GM18517 (cell line): Measurements from ENCODE around the gene EDC4.

Experiments used
- ATAC-seq: cut with Tn5 transposase; IDR thresholded peaks from one replicate; pipeline ENCODE4 v1.9.1; 2021; ENCODE audit warnings: mild to moderate bottlenecking, moderate library complexity; ENCODE audit not compliant: unreplicated experiment

EDC4 gene

GRCh38 chr16:67878846-67879245 lies 6.0 kb downstream of the EDC4 start:
- no peak for ATAC-seq

- ATAC-seq = no peak
Observed at GRCh38 chr16:67879462-67879861, 6.6 kb downstream of the EDC4 start.

GRCh38 chr16:67879936-67880335 lies 7.1 kb downstream of the EDC4 start:
- ATAC-seq = no peak

DNA sequence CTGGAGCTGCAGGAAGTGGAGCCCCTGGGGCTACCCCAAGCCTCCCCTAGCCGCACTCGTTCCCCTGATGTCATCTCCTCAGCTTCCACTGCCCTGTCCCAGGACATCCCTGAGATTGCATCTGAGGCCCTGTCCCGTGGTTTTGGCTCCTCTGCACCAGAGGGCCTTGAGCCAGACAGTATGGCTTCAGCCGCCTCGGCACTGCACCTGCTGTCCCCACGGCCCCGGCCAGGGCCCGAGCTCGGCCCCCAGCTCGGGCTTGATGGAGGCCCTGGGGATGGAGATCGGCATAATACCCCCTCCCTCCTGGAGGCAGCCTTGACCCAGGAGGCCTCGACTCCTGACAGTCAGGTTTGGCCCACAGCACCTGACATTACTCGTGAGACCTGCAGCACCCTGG lies 7.7 kb downstream of the EDC4 start:
- no peak for ATAC-seq

- no peak for ATAC-seq
Observed at GRCh38 chr16:67881621-67882161, 8.8 kb downstream of the EDC4 start.

DNA sequence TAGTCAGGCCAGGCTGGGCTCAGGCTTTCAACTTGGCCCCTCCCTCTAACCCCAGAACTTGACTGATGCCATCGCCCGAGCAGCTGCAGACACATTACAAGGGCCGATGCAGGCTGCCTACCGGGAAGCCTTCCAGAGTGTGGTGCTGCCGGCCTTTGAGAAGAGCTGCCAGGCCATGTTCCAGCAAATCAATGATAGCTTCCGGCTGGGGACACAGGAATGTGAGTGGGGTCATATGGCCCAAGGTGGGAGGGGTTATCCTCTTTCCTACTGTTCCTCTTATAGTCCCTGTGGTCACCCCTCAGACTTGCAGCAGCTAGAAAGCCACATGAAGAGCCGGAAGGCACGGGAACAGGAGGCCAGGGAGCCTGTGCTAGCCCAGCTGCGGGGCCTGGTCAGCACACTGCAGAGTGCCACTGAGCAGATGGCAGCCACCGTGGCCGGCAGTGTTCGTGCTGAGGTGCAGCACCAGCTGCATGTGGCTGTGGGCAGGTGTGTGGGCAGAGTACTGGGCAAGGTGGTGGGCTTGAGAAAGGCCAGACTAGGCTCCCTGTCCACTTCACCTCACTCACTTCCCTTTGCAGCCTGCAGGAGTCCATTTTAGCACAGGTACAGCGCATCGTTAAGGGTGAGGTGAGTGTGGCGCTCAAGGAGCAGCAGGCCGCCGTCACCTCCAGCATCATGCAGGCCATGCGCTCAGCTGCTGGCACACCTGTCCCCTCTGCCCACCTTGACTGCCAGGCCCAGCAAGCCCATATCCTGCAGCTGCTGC lies 9.7 kb downstream of the EDC4 start:
- ATAC-seq = no peak

- no peak for ATAC-seq
Observed at GRCh38 chr16:67883146-67883871, 10.5 kb downstream of the EDC4 start.

DNA sequence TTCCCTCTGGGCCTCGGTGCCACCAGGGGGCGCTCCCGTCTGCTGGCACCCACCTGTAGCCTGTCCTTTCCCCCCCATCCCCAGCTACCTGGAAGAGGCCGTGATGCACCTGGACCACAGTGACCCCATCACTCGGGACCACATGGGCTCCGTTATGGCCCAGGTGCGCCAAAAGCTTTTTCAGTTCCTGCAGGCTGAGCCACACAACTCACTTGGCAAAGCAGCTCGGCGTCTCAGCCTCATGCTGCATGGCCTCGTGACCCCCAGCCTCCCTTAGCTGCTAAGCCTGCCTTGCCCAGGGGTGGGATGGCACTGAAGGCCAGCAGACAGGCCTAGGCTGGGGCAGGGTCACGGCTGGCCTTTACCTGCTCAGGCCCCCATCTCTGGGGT lies 11.0 kb downstream of the EDC4 start:
- ATAC-seq = no peak

DNA sequence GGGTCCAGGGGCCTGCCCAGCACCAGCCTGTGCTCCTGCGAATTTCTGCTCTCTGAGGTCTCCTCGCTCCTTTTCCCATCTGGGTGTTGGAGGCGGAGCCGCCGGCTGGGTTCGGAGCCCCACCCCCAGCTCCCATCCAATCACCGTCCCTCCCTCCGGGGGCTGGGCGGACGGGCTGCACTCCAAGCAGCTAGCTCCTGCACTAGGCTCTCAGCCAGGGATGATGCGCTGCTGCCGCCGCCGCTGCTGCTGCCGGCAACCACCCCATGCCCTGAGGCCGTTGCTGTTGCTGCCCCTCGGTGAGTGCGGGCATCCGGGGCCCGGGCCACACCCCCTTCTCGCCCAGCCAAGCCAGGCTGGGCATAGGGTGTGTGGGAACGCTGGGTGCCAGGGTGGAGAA lies 11.8 kb downstream of the EDC4 start, which contains the start of gene NRN1L:
Gene NRN1L (plus strand): TSS at position 202 of the 400 bp plus-strand sequence. CDS start 19 bp downstream, at position 221.
- no peak for ATAC-seq

DNA sequence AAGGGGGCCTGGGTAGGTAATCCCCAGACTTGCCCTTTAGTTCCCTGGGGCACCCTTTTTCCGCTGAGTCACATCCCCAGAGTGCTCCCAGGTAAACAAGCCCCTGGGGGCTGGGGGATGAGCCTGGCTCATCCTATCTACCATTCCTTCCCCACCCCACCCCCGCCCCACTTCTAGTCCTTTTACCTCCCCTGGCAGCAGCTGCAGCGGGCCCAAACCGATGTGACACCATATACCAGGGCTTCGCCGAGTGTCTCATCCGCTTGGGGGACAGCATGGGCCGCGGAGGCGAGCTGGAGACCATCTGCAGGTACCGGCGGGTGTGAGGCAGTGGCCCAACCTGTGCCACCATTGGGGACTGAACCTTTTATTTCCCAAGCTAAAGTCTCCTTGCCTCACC lies 12.7 kb downstream of the EDC4 start:
- no peak for ATAC-seq

DNA sequence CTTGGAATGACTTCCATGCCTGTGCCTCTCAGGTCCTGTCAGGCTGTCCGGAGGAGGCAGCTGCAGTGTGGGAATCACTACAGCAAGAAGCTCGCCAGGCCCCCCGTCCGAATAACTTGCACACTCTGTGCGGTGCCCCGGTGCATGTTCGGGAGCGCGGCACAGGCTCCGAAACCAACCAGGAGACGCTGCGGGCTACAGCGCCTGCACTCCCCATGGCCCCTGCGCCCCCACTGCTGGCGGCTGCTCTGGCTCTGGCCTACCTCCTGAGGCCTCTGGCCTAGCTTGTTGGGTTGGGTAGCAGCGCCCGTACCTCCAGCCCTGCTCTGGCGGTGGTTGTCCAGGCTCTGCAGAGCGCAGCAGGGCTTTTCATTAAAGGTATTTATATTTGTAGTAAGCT lies 13.1 kb downstream of the EDC4 start:
- no peak for ATAC-seq

GRCh38 chr16:67886387-67886786 lies 13.5 kb downstream of the EDC4 start:
- ATAC-seq = no peak

DNA sequence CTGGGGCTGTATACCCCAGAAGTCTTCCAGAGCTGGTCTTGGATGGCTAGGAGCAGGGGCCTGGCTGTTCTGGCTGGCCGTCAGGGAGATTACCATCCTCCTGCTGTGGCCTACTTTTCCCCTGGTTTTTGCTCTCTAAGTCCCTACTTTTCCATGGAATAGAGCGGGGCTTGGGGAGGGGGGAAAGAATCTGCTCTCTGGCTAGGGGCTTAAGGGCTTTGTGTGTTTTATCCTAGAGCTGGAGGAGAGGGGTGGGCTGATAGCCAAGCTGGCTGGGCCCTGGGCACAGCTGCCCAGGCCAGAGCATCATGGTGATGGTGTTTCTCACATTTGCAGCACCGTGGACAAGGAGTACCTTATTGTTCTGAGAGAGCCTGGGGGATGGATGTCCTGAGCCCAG lies 15.5 kb downstream of the EDC4 start:
- ATAC-seq = no peak

DNA sequence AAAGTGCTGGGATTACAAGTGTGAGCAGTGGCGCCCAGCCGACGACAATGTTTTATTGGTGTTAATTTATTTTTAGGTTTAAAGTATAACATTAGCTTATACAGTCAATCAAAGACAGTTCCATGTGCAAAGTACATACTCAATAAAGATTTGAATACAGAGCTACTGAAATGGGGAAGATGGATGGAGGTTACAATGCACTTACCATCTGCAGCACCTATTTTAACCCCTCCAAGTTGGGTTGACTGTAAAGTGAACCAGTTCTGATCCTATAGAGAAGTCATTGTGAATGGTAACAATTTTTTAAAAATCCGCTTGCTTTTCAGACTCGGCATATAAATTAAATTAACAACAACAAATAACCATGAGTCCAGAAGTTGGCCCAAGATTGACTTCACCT lies 19.5 kb downstream of the EDC4 start:
- ATAC-seq = no peak

GRCh38 chr16:67892899-67893742 lies 20.3 kb downstream of the EDC4 start, which contains the start of gene PSKH1:
TSS of gene PSKH1 (plus strand) at chr16:67893254. CDS start at chr16:67908750, 15,496 bp downstream.
- peak; percentile 75 for ATAC-seq

DNA sequence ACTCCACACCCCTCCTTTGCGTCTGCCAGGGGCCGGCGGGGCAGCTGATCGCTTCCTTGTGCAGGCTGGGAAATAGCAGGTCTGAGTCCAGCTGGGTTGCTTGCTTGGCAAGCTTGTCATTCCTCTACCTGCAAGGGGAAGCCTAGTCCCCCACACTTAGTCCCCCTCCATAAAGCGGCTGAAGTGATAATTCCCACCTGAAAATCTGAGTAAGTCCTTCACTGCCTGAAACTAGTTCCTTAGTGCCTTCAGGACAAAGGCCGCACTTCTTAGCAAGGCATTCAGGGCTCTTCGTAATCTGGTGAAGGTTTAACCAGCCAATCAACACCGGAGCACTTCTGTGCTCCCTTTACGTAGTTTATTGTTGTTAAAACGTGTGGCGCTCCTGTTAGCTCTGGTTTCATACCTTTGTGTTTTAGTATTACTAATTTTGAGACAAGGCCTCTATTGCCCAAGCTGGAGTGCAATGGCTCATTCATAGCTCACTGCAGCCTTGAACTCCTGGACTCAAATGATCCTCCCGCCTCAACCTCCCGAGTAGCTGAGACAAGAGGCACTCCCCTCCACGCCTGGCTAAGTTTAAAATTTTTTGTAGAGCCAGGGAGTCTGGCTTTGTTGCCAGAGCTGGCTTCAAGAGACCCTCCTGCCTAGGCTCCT lies 21.0 kb downstream of the EDC4 start:
- ATAC-seq = no peak

DNA sequence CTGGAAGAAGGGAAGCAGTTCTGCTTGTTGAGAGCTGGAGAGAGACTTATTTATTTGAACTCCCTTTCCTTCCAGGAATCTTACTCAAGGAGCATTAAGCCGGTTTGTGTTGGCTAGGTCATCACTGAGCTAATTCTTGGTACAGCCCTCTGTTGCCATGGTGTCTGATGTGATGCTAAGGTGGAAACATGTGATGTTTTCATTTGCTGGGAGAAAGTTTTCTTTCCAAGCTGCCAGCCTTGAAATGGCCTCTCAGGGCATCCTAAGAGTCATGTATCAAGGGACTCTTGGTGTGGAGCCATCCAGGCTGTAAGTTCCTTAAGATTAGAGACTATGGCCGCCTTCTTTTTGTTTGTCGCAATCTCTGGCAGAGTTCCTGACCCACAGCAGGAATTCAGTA lies 24.4 kb downstream of the EDC4 start:
- ATAC-seq = no peak

- ATAC-seq = no peak
Observed at GRCh38 chr16:67901734-67902133, 28.9 kb downstream of the EDC4 start.

GRCh38 chr16:67902831-67903230 lies 30.0 kb downstream of the EDC4 start:
- ATAC-seq = no peak

DNA sequence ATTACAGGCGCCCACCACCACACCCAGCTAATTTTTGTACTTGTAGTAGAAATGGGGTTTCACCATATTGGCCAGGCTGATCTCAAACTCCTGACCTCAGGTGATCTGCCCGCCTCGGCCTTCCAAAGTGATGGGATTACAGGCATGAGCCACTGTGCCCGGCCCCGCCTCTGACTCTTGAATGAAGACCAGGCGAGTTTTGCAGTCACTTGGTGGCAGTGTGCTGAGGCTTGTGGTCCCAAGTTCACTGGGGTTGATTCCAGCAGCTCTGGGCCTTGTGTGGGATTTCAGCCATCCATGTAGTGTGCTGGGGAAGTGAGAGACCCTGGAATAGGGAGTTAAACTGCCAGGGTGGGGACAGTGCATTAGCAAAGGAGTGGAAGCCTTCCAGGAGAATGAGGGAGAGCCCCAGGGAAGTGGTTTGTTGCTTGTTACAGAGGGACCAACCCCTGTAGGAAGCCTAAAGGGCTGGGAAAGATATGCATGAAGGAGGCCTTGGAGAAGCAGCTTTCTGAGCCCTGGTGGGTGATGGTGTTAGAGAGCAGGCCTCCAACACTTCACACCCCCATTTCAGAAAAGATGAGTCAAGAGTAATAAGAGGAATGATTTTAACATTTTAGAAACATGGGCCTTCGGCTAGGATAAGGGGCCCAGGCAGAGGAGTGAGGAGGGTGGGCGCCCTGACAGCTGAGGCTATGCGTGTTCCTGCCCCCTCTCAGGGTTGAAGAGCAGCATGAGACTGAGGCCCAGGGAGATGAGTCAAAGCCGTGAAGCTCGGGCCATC lies 34.7 kb downstream of the EDC4 start:
- no peak for ATAC-seq
